Dedifferentiated amniotic fluid mesenchymal stem cell (primary cell): Measurements from ENCODE around the gene NREP.
A peak's percentile ranks its signal among the peaks of the same experiment; 100 is the strongest.

Source experiments
- DNase-seq: peaks from one replicate; pipeline ENCODE4 v3.0.0-alpha.2; 2016; ENCODE audit errors: extremely low spot score

Gene NREP

GRCh38 chr5:111756581-111757354, at the start of gene NREP:
NREP (minus strand) TSS chr5:111757194; CDS start chr5:111755772, 1,422 bp downstream.
- peak; percentile 64 for DNase-seq

- no peak for DNase-seq
Observed at GRCh38 chr5:111806753-111807152, 49.8 kb upstream of the NREP start.

- no peak for DNase-seq
Observed at GRCh38 chr5:111806156-111806555, 49.2 kb upstream of the NREP start.

- DNase-seq: no peak
Observed at GRCh38 chr5:111805071-111805470, 48.1 kb upstream of the NREP start.

- no peak for DNase-seq
Observed at GRCh38 chr5:111800351-111800750, 43.4 kb upstream of the NREP start.

- no peak for DNase-seq
Observed at GRCh38 chr5:111795142-111795541, 38.1 kb upstream of the NREP start.

GRCh38 chr5:111792471-111793058, 35.6 kb upstream of the NREP start:
- no peak for DNase-seq

GRCh38 chr5:111790295-111790694, 33.3 kb upstream of the NREP start:
- DNase-seq: no peak

GRCh38 chr5:111787006-111787405, 30.0 kb upstream of the NREP start:
- no peak for DNase-seq

GRCh38 chr5:111784491-111785181, 27.6 kb upstream of the NREP start:
- DNase-seq: no peak

- no peak for DNase-seq
Observed at GRCh38 chr5:111783537-111783936, 26.5 kb upstream of the NREP start.

GRCh38 chr5:111782216-111782615, 25.2 kb upstream of the NREP start:
- DNase-seq: no peak

GRCh38 chr5:111781200-111781599, 24.2 kb upstream of the NREP start:
- DNase-seq: no peak

GRCh38 chr5:111779922-111780292, 22.9 kb upstream of the NREP start:
- DNase-seq: no peak

- DNase-seq: no peak
Observed at GRCh38 chr5:111779260-111779921, 22.4 kb upstream of the NREP start.

GRCh38 chr5:111776913-111777781, 20.2 kb upstream of the NREP start:
- DNase-seq: no peak

- peak; percentile 65 for DNase-seq
Observed at GRCh38 chr5:111775224-111775623, 18.2 kb upstream of the NREP start.

GRCh38 chr5:111774525-111774924, 17.5 kb upstream of the NREP start:
- DNase-seq: no peak

- DNase-seq: no peak
Observed at GRCh38 chr5:111772456-111773122, 15.6 kb upstream of the NREP start.

GRCh38 chr5:111769541-111769940, 12.5 kb upstream of the NREP start:
- no peak for DNase-seq
